SK-N-SH (cell line): Measurements from ENCODE around the gene SSUH2. TPM values are rescaled to one million over a fixed set of nuclear protein-coding genes. Genes with fewer than 3 reads are reported as not detected.

Experiments
- CTCF ChIA-PET: fragments of 300-600, 350-600 bp; formaldehyde crosslinking; extraction: SDS; loops from one replicate; lab custom pipeline; 2021; lab: Yijun Ruan, JAX
- POLR2A ChIA-PET: fragments of 350-600 bp; sonication (Branson Sonifier 250); formaldehyde crosslinking; extraction: SDS; loops from one replicate; lab custom pipeline; 2020; ENCODE audit warnings: antibody characterized with exemption, inconsistent platforms; lab: Yijun Ruan, JAX
- DNase-seq: peaks from one replicate; pipeline ENCODE4 v3.0.0; 2012
- H2AFZ ChIP-seq: fragments of 200-600 bp; sonication (generic); 2 replicates; pipeline ENCODE4 v1.8.1; 2016; ENCODE audit warnings: antibody characterized with exemption, mild to moderate bottlenecking, low read depth
- H3F3A ChIP-seq: fragments of 200-600 bp; sonication (generic); replicated peaks from 2 replicates; pipeline ENCODE3; 2016; ENCODE audit warnings: antibody characterized with exemption, mild to moderate bottlenecking; ENCODE audit not compliant: insufficient read depth
- H3K27ac ChIP-seq, 2 experiments: fragments of 200-500 bp in 1 of 2; fragments of 200-600 bp in 1 of 2; sonication (Bioruptor generic) in 1 of 2; sonication (generic), shearing (Covaris generic) in 1 of 2; 2 replicates each; pipeline versions ENCODE4 v1.5.1 to v1.6.1; 2014 to 2016; ENCODE audit warnings: low read depth in 2 of 2, inconsistent platforms in 1 of 2, low read length in 1 of 2, mild to moderate bottlenecking in 1 of 2, mixed read lengths in 1 of 2
- H3K27me3 ChIP-seq: fragments of 200-600 bp; sonication (generic), shearing (Covaris generic); 2 replicates; pipeline ENCODE4 v1.6.1; 2016; ENCODE audit warnings: mixed run types; ENCODE audit not compliant: insufficient read depth
- H3K36me3 ChIP-seq, 2 experiments: fragments of 200-500 bp in 1 of 2; fragments of 200-600 bp in 1 of 2; sonication (Bioruptor generic) in 1 of 2; sonication (generic) in 1 of 2; replicated peaks in 1 of 2; 2 replicates each; pipeline versions ENCODE3 to v1.5.1; 2014 to 2016; ENCODE audit warnings: low read length in 1 of 2, mild to moderate bottlenecking in 1 of 2; ENCODE audit not compliant: insufficient read depth in 2 of 2, control insufficient read depth in 1 of 2
- H3K4me1 ChIP-seq, 2 experiments: fragments of 200-500 bp in 1 of 2; fragments of 200-600 bp in 1 of 2; sonication (Bioruptor generic) in 1 of 2; sonication (generic), shearing (Covaris generic) in 1 of 2; 2 replicates each; pipeline versions ENCODE4 v1.5.1 to v1.6.1; 2014 to 2016; ENCODE audit warnings: low read depth in 1 of 2, low read length in 1 of 2, mixed run types in 1 of 2; ENCODE audit not compliant: insufficient read depth in 2 of 2, control insufficient read depth in 1 of 2
- H3K4me2 ChIP-seq: fragments of 200-600 bp; sonication (generic), shearing (Covaris generic); 2 replicates; pipeline ENCODE4 v1.6.1; 2017; ENCODE audit warnings: mixed run types
- H3K4me3 ChIP-seq, 2 experiments: fragments of 200-500 bp in 1 of 2; fragments of 200-600 bp in 1 of 2; sonication (Bioruptor generic) in 1 of 2; sonication (generic), shearing (Covaris generic) in 1 of 2; 2 replicates each; pipeline versions ENCODE4 v1.5.1 to v1.8.1; 2014 to 2016; ENCODE audit warnings: low read depth in 2 of 2, inconsistent platforms in 1 of 2, low read length in 1 of 2, mild to moderate bottlenecking in 1 of 2, mixed read lengths in 1 of 2, moderate library complexity in 1 of 2
- H3K79me2 ChIP-seq: fragments of 200-600 bp; sonication (generic); 2 replicates; pipeline ENCODE4 v1.8.1; 2017; ENCODE audit warnings: mild to moderate bottlenecking; ENCODE audit not compliant: insufficient read depth
- H3K9ac ChIP-seq: fragments of 200-600 bp; sonication (generic); 2 replicates; pipeline ENCODE4 v1.6.1; 2017; ENCODE audit warnings: mixed run types
- H3K9me2 ChIP-seq: fragments of 200-600 bp; sonication (generic); 2 replicates; pipeline ENCODE4 v1.6.1; 2017; ENCODE audit warnings: mixed run types
- H3K9me3 ChIP-seq: fragments of 200-600 bp; sonication (generic); 2 replicates; pipeline ENCODE4 v1.6.1; 2017; ENCODE audit warnings: mixed run types, mild to moderate bottlenecking, moderate library complexity
- H4K20me1 ChIP-seq: fragments of 200-600 bp; sonication (generic); 2 replicates; pipeline ENCODE4 v1.6.1; 2017; ENCODE audit warnings: mild to moderate bottlenecking, mixed run types; ENCODE audit not compliant: insufficient read depth
- EZH2phosphoT487 ChIP-seq: fragments of 200-600 bp; sonication (generic); IDR thresholded peaks from 2 replicates; pipeline ENCODE4 v1.6.1; 2017; ENCODE audit warnings: low read depth, mixed run types, mild to moderate bottlenecking, antibody characterized with exemption, moderate library complexity, borderline replicate concordance
- NRF1 ChIP-seq: IDR thresholded peaks from 2 replicates; pipeline ENCODE4 v1.6.1; 2012; ENCODE audit warnings: low read depth, mild to moderate bottlenecking, low read length
- POLR2AphosphoS5 ChIP-seq: IDR thresholded peaks from 2 replicates; pipeline ENCODE4 v1.6.1; 2012; ENCODE audit warnings: low read depth, low read length
- RAD21 ChIP-seq: IDR thresholded peaks from 2 replicates; pipeline ENCODE4 v1.6.1; 2012; ENCODE audit warnings: mild to moderate bottlenecking, low read length
- SMC3 ChIP-seq: IDR thresholded peaks from 2 replicates; pipeline ENCODE4 v1.6.1; 2012; ENCODE audit warnings: low read depth, low read length, improper control_type of control experiment
- TEAD4 ChIP-seq: IDR thresholded peaks from 2 replicates; pipeline ENCODE4 v1.4.0; 2012; ENCODE audit warnings: mild to moderate bottlenecking, borderline replicate concordance; ENCODE audit not compliant: insufficient read depth
- WGBS: methylation state at CpG from one replicate; pipeline ENCODE4 v1.1.6; 2017; ENCODE audit warnings: low lambda C conversion rate; 5-methylcytosine and 5-hydroxymethylcytosine counted together
- polyA plus RNA-seq, 3 experiments: library from polyadenylated mRNA; depleted of rRNA; stranded (reverse); fragments of >200 nt; gene quantifications; 2 replicates each; pipeline ENCODE4 v1.2.3, GENCODE V29; 2012
- TF ChIP-seq, protein P1 (sequence below): fragments of 200-600 bp; sonication (generic); IDR thresholded peaks from 2 replicates; pipeline ENCODE4 v1.6.1; 2017; ENCODE audit warnings: antibody characterized with exemption, mild to moderate bottlenecking, moderate library complexity
- TF ChIP-seq, protein P2 (sequence below): fragments of 150-350 bp; IDR thresholded peaks from 2 replicates; pipeline ENCODE4 v1.6.1; 2016; ENCODE audit warnings: mild to moderate bottlenecking, low read depth, low read length
- TF ChIP-seq, protein P3 (sequence below): fragments of 150-350 bp; IDR thresholded peaks from 2 replicates; pipeline ENCODE4 v1.6.1; 2017; ENCODE audit warnings: antibody characterized with exemption, low read length, low read depth, borderline replicate concordance
- TF ChIP-seq, protein P4 (sequence below): IDR thresholded peaks from 2 replicates; pipeline ENCODE4 v1.6.1; 2012; ENCODE audit warnings: mild to moderate bottlenecking, low read depth, low read length, moderate library complexity
- TF ChIP-seq, protein P5 (sequence below): IDR thresholded peaks from 2 replicates; pipeline ENCODE4 v1.4.0; 2012; ENCODE audit warnings: low read depth, borderline replicate concordance
- TF ChIP-seq, protein P6 (sequence below): IDR thresholded peaks from 2 replicates; pipeline ENCODE4 v1.4.0; 2012; ENCODE audit warnings: low read depth, borderline replicate concordance

The SSUH2 gene
- polyA plus RNA-seq, 1 of the 3 experiments (the other 2 are of a cell fraction): 0.18 TPM

DNA sequence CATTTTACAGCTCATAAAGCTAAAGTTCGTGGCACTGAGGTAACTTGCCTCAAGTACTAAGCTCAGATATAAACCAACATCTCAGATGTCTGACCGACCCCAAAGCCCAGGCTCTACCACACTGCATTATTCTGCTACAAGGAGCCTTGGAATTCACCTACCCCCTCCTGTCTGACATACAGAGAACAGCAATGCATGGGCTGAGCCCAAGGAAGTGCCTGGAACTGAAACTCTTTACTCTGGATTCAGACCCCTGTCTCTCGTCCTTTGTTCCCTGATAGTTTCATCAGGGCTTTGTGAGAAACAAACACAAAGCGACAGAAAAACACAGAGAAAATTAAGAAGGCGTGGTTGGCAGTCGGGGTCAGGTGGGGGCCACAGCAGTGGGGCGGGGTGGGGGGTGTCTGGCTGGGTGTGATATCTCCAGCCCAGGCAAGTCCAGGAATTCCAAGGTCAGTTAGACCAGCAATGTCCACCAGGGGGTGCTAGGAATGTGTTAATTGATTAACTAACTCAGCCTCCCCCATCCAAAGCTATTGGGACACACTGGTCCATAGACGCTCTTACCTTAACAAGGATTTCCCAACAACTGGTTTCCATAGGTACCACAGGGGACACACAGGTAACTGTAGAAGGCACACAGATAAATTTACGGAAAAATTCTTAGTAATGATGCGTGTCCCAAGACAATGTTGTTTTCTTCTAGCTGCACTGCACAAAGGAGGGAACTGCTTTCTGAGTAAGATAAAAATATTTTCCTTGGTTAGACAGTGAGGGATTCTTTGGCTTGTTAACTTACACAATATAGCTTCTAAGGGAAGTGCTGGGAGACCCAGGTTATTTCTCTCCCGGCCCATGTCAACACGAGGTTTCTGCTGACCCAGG is 18.8 kb upstream of the SSUH2 start:
- Histone ChIP-seq H3K9ac (no peak overlapping the region), H3K9me2 (no peaks in the 10 kb centered on the region), H3K4me1 (peaks cover 12 to 48% of the 10 kb centered on the region in 2 experiments), H3F3A (peaks cover 21% of the 10 kb centered on the region), H3K27me3 (no peaks in the 10 kb centered on the region), H3K36me3 (no peaks in the 10 kb centered on the region), H3K27ac (peak overlapping the region in 1 of 2 experiments; percentile 91; a peak in 2 of 4 replicates), H2AFZ (no peak overlapping the region), H3K4me3 (no peak overlapping the region; a peak in 1 of 4 replicates), H3K79me2 (no peaks in the 10 kb centered on the region), H3K4me2 (no peak overlapping the region), H4K20me1 (no peaks in the 10 kb centered on the region), H3K9me3 (no peaks in the 10 kb centered on the region)
- ChIA-PET POLR2A (interaction anchor here (0.6 to 0.7 kb wide), 2 partner anchors 105 to 161 kb away, joined by 3 read pairs; partner anchors contain the start of gene LMCD1), CTCF (interaction anchor here (0.6 to 5.0 kb wide), 24 partner anchors 11 to 325 kb away, joined by 3 to 35 read pairs (median 4); partner anchors contain the start of gene OXTR)
- WGBS: 61% methylated on average over 12 of the region's 12 CpGs
- TF ChIP-seq EZH2phosphoT487 (no peak), SMC3 (peak; percentile 50), RAD21 (peak; percentile 61)
- TF ChIP-seq, protein P1, sequence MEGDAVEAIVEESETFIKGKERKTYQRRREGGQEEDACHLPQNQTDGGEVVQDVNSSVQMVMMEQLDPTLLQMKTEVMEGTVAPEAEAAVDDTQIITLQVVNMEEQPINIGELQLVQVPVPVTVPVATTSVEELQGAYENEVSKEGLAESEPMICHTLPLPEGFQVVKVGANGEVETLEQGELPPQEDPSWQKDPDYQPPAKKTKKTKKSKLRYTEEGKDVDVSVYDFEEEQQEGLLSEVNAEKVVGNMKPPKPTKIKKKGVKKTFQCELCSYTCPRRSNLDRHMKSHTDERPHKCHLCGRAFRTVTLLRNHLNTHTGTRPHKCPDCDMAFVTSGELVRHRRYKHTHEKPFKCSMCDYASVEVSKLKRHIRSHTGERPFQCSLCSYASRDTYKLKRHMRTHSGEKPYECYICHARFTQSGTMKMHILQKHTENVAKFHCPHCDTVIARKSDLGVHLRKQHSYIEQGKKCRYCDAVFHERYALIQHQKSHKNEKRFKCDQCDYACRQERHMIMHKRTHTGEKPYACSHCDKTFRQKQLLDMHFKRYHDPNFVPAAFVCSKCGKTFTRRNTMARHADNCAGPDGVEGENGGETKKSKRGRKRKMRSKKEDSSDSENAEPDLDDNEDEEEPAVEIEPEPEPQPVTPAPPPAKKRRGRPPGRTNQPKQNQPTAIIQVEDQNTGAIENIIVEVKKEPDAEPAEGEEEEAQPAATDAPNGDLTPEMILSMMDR: peak; percentile 69
- DNase-seq: peak; percentile 65

DNA sequence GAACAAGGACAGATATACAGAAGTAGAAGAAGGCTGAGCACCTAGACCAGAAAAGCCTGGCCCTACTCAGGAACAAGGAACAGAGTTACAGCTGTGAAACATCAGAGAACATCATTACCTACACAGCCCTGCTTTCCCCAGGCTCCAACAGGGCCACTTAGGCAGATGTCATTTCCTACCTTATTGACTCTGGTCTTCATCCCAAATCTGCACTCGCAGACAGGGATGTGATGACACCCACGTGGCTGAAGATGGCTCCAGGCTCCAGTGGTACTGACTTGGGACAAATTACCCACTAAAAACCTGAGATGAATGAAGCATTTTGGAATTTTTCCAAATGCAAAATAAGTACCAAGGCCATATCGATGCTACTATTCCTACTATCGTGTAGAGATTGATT is 18.0 kb upstream of the SSUH2 start:
- H3K9me2 ChIP-seq: no peaks in the 10 kb centered on the region
- no peak overlapping the region for H3K4me2 ChIP-seq
- H3K27ac ChIP-seq: peak overlapping the region in 1 of 2 experiments; percentile 91; a peak in 2 of 4 replicates
- H3K4me1 ChIP-seq: peaks cover 19 to 56% of the 10 kb centered on the region in 2 experiments
- no peak overlapping the region for H2AFZ ChIP-seq
- H3K9ac ChIP-seq: no peak overlapping the region
- peaks cover 24% of the 10 kb centered on the region for H3F3A ChIP-seq
- POLR2A ChIA-PET: interaction anchor here (0.7 kb wide), 1 partner anchor 106 kb away, joined by 3 read pairs; no protein-coding TSS in a partner anchor
- H3K36me3 ChIP-seq: no peaks in the 10 kb centered on the region
- H4K20me1 ChIP-seq: no peaks in the 10 kb centered on the region
- H3K9me3 ChIP-seq: no peaks in the 10 kb centered on the region
- 32% methylated on average over 4 of the region's 4 CpGs for WGBS
- peak; percentile 66 for DNase-seq
- no peak overlapping the region for H3K4me3 ChIP-seq
- CTCF ChIA-PET: interaction anchor here (0.7 to 5.0 kb wide), 14 partner anchors 19 to 209 kb away, joined by 3 to 35 read pairs (median 5); partner anchors contain the start of gene OXTR
- no peaks in the 10 kb centered on the region for H3K79me2 ChIP-seq
- no peaks in the 10 kb centered on the region for H3K27me3 ChIP-seq
- TF ChIP-seq, protein P2, sequence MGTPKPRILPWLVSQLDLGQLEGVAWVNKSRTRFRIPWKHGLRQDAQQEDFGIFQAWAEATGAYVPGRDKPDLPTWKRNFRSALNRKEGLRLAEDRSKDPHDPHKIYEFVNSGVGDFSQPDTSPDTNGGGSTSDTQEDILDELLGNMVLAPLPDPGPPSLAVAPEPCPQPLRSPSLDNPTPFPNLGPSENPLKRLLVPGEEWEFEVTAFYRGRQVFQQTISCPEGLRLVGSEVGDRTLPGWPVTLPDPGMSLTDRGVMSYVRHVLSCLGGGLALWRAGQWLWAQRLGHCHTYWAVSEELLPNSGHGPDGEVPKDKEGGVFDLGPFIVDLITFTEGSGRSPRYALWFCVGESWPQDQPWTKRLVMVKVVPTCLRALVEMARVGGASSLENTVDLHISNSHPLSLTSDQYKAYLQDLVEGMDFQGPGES: no peak
- TF ChIP-seq, protein P3, sequence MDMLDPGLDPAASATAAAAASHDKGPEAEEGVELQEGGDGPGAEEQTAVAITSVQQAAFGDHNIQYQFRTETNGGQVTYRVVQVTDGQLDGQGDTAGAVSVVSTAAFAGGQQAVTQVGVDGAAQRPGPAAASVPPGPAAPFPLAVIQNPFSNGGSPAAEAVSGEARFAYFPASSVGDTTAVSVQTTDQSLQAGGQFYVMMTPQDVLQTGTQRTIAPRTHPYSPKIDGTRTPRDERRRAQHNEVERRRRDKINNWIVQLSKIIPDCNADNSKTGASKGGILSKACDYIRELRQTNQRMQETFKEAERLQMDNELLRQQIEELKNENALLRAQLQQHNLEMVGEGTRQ: no peak
- TF ChIP-seq POLR2AphosphoS5: no peak
- TF ChIP-seq NRF1: no peak
- TF ChIP-seq, protein P4, sequence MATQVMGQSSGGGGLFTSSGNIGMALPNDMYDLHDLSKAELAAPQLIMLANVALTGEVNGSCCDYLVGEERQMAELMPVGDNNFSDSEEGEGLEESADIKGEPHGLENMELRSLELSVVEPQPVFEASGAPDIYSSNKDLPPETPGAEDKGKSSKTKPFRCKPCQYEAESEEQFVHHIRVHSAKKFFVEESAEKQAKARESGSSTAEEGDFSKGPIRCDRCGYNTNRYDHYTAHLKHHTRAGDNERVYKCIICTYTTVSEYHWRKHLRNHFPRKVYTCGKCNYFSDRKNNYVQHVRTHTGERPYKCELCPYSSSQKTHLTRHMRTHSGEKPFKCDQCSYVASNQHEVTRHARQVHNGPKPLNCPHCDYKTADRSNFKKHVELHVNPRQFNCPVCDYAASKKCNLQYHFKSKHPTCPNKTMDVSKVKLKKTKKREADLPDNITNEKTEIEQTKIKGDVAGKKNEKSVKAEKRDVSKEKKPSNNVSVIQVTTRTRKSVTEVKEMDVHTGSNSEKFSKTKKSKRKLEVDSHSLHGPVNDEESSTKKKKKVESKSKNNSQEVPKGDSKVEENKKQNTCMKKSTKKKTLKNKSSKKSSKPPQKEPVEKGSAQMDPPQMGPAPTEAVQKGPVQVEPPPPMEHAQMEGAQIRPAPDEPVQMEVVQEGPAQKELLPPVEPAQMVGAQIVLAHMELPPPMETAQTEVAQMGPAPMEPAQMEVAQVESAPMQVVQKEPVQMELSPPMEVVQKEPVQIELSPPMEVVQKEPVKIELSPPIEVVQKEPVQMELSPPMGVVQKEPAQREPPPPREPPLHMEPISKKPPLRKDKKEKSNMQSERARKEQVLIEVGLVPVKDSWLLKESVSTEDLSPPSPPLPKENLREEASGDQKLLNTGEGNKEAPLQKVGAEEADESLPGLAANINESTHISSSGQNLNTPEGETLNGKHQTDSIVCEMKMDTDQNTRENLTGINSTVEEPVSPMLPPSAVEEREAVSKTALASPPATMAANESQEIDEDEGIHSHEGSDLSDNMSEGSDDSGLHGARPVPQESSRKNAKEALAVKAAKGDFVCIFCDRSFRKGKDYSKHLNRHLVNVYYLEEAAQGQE: no peak
- TF ChIP-seq, protein P5, sequence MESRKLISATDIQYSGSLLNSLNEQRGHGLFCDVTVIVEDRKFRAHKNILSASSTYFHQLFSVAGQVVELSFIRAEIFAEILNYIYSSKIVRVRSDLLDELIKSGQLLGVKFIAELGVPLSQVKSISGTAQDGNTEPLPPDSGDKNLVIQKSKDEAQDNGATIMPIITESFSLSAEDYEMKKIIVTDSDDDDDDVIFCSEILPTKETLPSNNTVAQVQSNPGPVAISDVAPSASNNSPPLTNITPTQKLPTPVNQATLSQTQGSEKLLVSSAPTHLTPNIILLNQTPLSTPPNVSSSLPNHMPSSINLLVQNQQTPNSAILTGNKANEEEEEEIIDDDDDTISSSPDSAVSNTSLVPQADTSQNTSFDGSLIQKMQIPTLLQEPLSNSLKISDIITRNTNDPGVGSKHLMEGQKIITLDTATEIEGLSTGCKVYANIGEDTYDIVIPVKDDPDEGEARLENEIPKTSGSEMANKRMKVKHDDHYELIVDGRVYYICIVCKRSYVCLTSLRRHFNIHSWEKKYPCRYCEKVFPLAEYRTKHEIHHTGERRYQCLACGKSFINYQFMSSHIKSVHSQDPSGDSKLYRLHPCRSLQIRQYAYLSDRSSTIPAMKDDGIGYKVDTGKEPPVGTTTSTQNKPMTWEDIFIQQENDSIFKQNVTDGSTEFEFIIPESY: no peak
- TF ChIP-seq SMC3: no peak
- TF ChIP-seq, protein P6, sequence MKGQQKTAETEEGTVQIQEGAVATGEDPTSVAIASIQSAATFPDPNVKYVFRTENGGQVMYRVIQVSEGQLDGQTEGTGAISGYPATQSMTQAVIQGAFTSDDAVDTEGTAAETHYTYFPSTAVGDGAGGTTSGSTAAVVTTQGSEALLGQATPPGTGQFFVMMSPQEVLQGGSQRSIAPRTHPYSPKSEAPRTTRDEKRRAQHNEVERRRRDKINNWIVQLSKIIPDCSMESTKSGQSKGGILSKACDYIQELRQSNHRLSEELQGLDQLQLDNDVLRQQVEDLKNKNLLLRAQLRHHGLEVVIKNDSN: no peak
- TF ChIP-seq TEAD4: no peak
